ENCODE data around the gene LRRN4CL.
A peak's percentile ranks its signal among the peaks of the same experiment; 100 is the strongest.

LRRN4CL gene

GRCh38 chr11:62726915-62727164 is 37.5 kb upstream of the LRRN4CL start:
- DNase-seq (ENCODE audit: low read depth, low spot score): no peak
- H3K9ac ChIP-seq (ENCODE audit: insufficient read length, low read depth): peak overlapping the region; percentile 97
- H3K4me1 ChIP-seq (ENCODE audit: insufficient read depth, insufficient read length): peaks cover 2% of the 10 kb centered on the region
- peaks cover 59% of the 10 kb centered on the region for H3K36me3 ChIP-seq (ENCODE audit: insufficient read depth, insufficient read length, low read length)
- peak overlapping the region; percentile 98 for H3K4me3 ChIP-seq (ENCODE audit: insufficient read length, low read depth)
- no peaks in the 10 kb centered on the region for H3K27me3 ChIP-seq (ENCODE audit: insufficient read depth, insufficient read length)
- H3K9me3 ChIP-seq (ENCODE audit: insufficient read depth, low read length): no peaks in the 10 kb centered on the region
- TF ChIP-seq SUZ12 (IDR thresholded peaks at IDR 0.05; ENCODE audit: extremely low read depth, insufficient read depth, insufficient read length) (no peak), YY1 (IDR thresholded peaks at IDR 0.05; ENCODE audit: insufficient read depth, insufficient read length) (no peak)

- peak overlapping the region; percentile 97 for H3K9ac ChIP-seq (ENCODE audit: insufficient read length, low read depth)
- H3K4me1 ChIP-seq (ENCODE audit: insufficient read depth, insufficient read length): peaks cover 2% of the 10 kb centered on the region
- H3K9me3 ChIP-seq (ENCODE audit: insufficient read depth, low read length): no peaks in the 10 kb centered on the region
- no peak for TF ChIP-seq ZNF274 (IDR thresholded peaks at IDR 0.05; ENCODE audit: low read depth, low read length)
- H3K36me3 ChIP-seq (ENCODE audit: insufficient read depth, insufficient read length, low read length): peaks cover 62% of the 10 kb centered on the region
- H3K4me3 ChIP-seq (ENCODE audit: insufficient read length, low read depth): peak overlapping the region; percentile 98
- no peak for DNase-seq (ENCODE audit: low read depth, low spot score)
- no peaks in the 10 kb centered on the region for H3K27me3 ChIP-seq (ENCODE audit: insufficient read depth, insufficient read length)
Observed at GRCh38 chr11:62726156-62726914, 37.0 kb upstream of the LRRN4CL start.

GRCh38 chr11:62725646-62726045 is 36.3 kb upstream of the LRRN4CL start:
- Histone ChIP-seq H3K9ac (ENCODE audit: insufficient read length, low read depth) (peak overlapping the region; percentile 97), H3K4me1 (ENCODE audit: insufficient read depth, insufficient read length) (peaks cover 2% of the 10 kb centered on the region), H3K36me3 (ENCODE audit: insufficient read depth, insufficient read length, low read length) (peaks cover 64% of the 10 kb centered on the region), H3K4me3 (ENCODE audit: insufficient read length, low read depth) (peak overlapping the region; percentile 98), H3K9me3 (ENCODE audit: insufficient read depth, low read length) (no peaks in the 10 kb centered on the region), H3K27me3 (ENCODE audit: insufficient read depth, insufficient read length) (no peaks in the 10 kb centered on the region)
- no peak for DNase-seq (ENCODE audit: low read depth, low spot score)
- TF ChIP-seq ZNF274 (IDR thresholded peaks at IDR 0.05; ENCODE audit: low read depth, low read length): no peak
- no peak for TF ChIP-seq SUZ12 (IDR thresholded peaks at IDR 0.05; ENCODE audit: extremely low read depth, insufficient read depth, insufficient read length)
- TF ChIP-seq YY1 (IDR thresholded peaks at IDR 0.05; ENCODE audit: insufficient read depth, insufficient read length): no peak

- TF ChIP-seq YY1 (IDR thresholded peaks at IDR 0.05; ENCODE audit: insufficient read depth, insufficient read length) (no peak), ZNF274 (IDR thresholded peaks at IDR 0.05; ENCODE audit: low read depth, low read length) (no peak), SUZ12 (IDR thresholded peaks at IDR 0.05; ENCODE audit: extremely low read depth, insufficient read depth, insufficient read length) (no peak)
- H3K9me3 ChIP-seq (ENCODE audit: insufficient read depth, low read length): no peaks in the 10 kb centered on the region
- H3K4me3 ChIP-seq (ENCODE audit: insufficient read length, low read depth): no peak overlapping the region
Observed at GRCh38 chr11:62724171-62724570, 34.8 kb upstream of the LRRN4CL start.

GRCh38 chr11:62721994-62722393 is 32.7 kb upstream of the LRRN4CL start:
- H3K36me3 ChIP-seq (ENCODE audit: insufficient read depth, insufficient read length, low read length): peaks cover 86% of the 10 kb centered on the region
- H3K27me3 ChIP-seq (ENCODE audit: insufficient read depth, insufficient read length): no peaks in the 10 kb centered on the region
- no peaks in the 10 kb centered on the region for H3K9me3 ChIP-seq (ENCODE audit: insufficient read depth, low read length)
- H3K9ac ChIP-seq (ENCODE audit: insufficient read length, low read depth): no peak overlapping the region
- no peak for DNase-seq (ENCODE audit: low read depth, low spot score)
- no peak for TF ChIP-seq YY1 (IDR thresholded peaks at IDR 0.05; ENCODE audit: insufficient read depth, insufficient read length)
- TF ChIP-seq SUZ12 (IDR thresholded peaks at IDR 0.05; ENCODE audit: extremely low read depth, insufficient read depth, insufficient read length): no peak
- TF ChIP-seq ZNF274 (IDR thresholded peaks at IDR 0.05; ENCODE audit: low read depth, low read length): no peak
- H3K4me1 ChIP-seq (ENCODE audit: insufficient read depth, insufficient read length): peaks cover 2% of the 10 kb centered on the region
- no peak overlapping the region for H3K4me3 ChIP-seq (ENCODE audit: insufficient read length, low read depth)

More at GRCh38 chr11:62724171-62724570, 34.8 kb upstream of the LRRN4CL start:
- no peak for DNase-seq (ENCODE audit: low read depth, low spot score)
- Histone ChIP-seq H3K9ac (ENCODE audit: insufficient read length, low read depth) (no peak overlapping the region), H3K27me3 (ENCODE audit: insufficient read depth, insufficient read length) (no peaks in the 10 kb centered on the region), H3K36me3 (ENCODE audit: insufficient read depth, insufficient read length, low read length) (peaks cover 70% of the 10 kb centered on the region), H3K4me1 (ENCODE audit: insufficient read depth, insufficient read length) (peaks cover 2% of the 10 kb centered on the region)

- Histone ChIP-seq H3K9me3 (ENCODE audit: insufficient read depth, low read length) (no peaks in the 10 kb centered on the region), H3K4me3 (ENCODE audit: insufficient read length, low read depth) (no peak overlapping the region), H3K36me3 (ENCODE audit: insufficient read depth, insufficient read length, low read length) (peaks cover 92% of the 10 kb centered on the region), H3K9ac (ENCODE audit: insufficient read length, low read depth) (no peak overlapping the region), H3K27me3 (ENCODE audit: insufficient read depth, insufficient read length) (no peaks in the 10 kb centered on the region), H3K4me1 (ENCODE audit: insufficient read depth, insufficient read length) (peaks cover 9% of the 10 kb centered on the region)
- TF ChIP-seq YY1 (IDR thresholded peaks at IDR 0.05; ENCODE audit: insufficient read depth, insufficient read length) (no peak), SUZ12 (IDR thresholded peaks at IDR 0.05; ENCODE audit: extremely low read depth, insufficient read depth, insufficient read length) (no peak), ZNF274 (IDR thresholded peaks at IDR 0.05; ENCODE audit: low read depth, low read length) (no peak)
- DNase-seq (ENCODE audit: low read depth, low spot score): no peak
Observed at GRCh38 chr11:62719302-62719978, 30.1 kb upstream of the LRRN4CL start.

GRCh38 chr11:62716816-62717215 is 27.5 kb upstream of the LRRN4CL start:
- Histone ChIP-seq H3K27me3 (ENCODE audit: insufficient read depth, insufficient read length) (no peaks in the 10 kb centered on the region), H3K36me3 (ENCODE audit: insufficient read depth, insufficient read length, low read length) (peaks cover 90% of the 10 kb centered on the region), H3K4me3 (ENCODE audit: insufficient read length, low read depth) (no peak overlapping the region), H3K9ac (ENCODE audit: insufficient read length, low read depth) (no peak overlapping the region), H3K9me3 (ENCODE audit: insufficient read depth, low read length) (no peaks in the 10 kb centered on the region), H3K4me1 (ENCODE audit: insufficient read depth, insufficient read length) (peaks cover 13% of the 10 kb centered on the region)
- TF ChIP-seq YY1 (IDR thresholded peaks at IDR 0.05; ENCODE audit: insufficient read depth, insufficient read length): no peak
- no peak for TF ChIP-seq ZNF274 (IDR thresholded peaks at IDR 0.05; ENCODE audit: low read depth, low read length)
- TF ChIP-seq SUZ12 (IDR thresholded peaks at IDR 0.05; ENCODE audit: extremely low read depth, insufficient read depth, insufficient read length): no peak
- DNase-seq (ENCODE audit: low read depth, low spot score): no peak
